ENCODE measurements around the gene DUSP22. TPM values are rescaled to one million over a fixed set of nuclear protein-coding genes. Genes with fewer than 3 reads are reported as not detected.

The DUSP22 gene
- total RNA-seq, 1 experiment from 2014 or later = 25.0 TPM

DNA sequence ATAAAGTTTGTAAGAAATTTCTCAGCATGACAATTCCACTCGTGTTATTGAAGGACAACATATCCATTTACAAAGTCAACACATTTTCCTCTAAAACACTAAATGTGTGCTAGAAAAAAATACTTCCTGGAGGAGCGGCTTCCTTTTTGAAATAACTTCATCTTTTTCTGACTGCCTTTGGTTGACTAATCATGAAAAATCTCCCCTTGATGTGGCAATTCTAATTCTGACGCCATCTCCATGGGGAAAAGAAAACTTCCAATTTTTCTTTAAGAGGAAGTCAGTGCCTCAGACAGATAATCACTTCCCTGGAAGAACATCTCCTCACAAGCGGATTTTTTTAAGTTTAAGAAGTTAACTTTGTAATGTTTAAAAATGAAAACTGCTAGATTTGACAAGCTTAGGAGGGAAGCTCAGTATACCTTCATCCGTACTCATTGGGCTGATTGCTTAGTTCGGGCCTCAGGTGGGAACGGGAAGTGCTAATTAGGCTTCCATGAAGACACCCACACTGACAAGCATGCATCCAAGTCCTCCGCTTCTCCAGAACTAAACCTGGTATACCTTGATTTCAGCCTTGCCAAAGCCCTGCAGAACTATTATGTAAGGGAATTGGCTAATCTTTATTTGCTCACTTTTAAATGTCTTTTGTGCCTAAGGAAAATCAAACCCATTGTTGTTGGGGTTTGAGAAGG is 35.1 kb upstream of the DUSP22 start:
- Histone ChIP-seq H2BK15ac (ENCODE audit: low read depth, low read length) (no peak overlapping the region), H4K8ac (replicated peaks; ENCODE audit: insufficient read length, low read depth, low read length) (no peak overlapping the region), H2BK120ac (ENCODE audit: low read depth, low read length, poor library complexity, severe bottlenecking) (no peak overlapping the region), H4K20me1 (ENCODE audit: control insufficient read depth, insufficient read depth, insufficient read length) (no peaks in the 10 kb centered on the region), H3K14ac (ENCODE audit: insufficient read depth, low read length) (no peak overlapping the region), H3K4me2 (ENCODE audit: insufficient read depth, insufficient read length, low read length) (no peak overlapping the region), H2BK12ac (ENCODE audit: insufficient read length, low read depth, low read length) (no peak overlapping the region), H3T11ph (ENCODE audit: low read length) (no peak overlapping the region), H3K79me1 (ENCODE audit: insufficient read depth, low read depth, low read length, poor library complexity, severe bottlenecking) (no peaks in the 10 kb centered on the region), H3K23me2 (ENCODE audit: insufficient read length, low read depth, low read length, poor library complexity, severe bottlenecking) (no peaks in the 10 kb centered on the region), H2BK5ac (ENCODE audit: insufficient read length, low read length) (no peak overlapping the region), H3K56ac (ENCODE audit: insufficient read length, low read depth, low read length) (no peak overlapping the region), H2BK20ac (ENCODE audit: low read depth, low read length, poor library complexity, severe bottlenecking) (no peak overlapping the region), H2AK5ac (ENCODE audit: insufficient read length, low read length) (no peak overlapping the region), H4K91ac (ENCODE audit: insufficient read length, low read depth, low read length) (no peak overlapping the region), H3K79me2 (ENCODE audit: insufficient read depth, low read length) (no peaks in the 10 kb centered on the region), H3K18ac (ENCODE audit: insufficient read length, low read depth, low read length) (no peak overlapping the region), H4K5ac (ENCODE audit: insufficient read length, low read depth, low read length) (no peak overlapping the region), H3K27ac (ENCODE audit: insufficient read length, low read depth, low read length) (no peak overlapping the region), H3K23ac (ENCODE audit: insufficient read length, low read depth, low read length) (no peak overlapping the region), H3K27me3 (ENCODE audit: insufficient read depth, low read length) (no peaks in the 10 kb centered on the region), H3K4ac (ENCODE audit: low read depth, low read length) (no peak overlapping the region), H2AFZ (ENCODE audit: low read length) (no peak overlapping the region), H3K9me3 (ENCODE audit: control insufficient read depth, low read depth, low read length) (peaks cover 14% of the 10 kb centered on the region), H3K4me1 (ENCODE audit: insufficient read depth, low read length) (no peaks in the 10 kb centered on the region), H3K9ac (ENCODE audit: extremely low read depth, insufficient read length, low read length) (no peak overlapping the region)
- H3K9me3 Mint-ChIP-seq = peaks cover 18 to 34% of the 10 kb centered on the region in 2 experiments; a peak in 4 of 5 replicates
- no peak for DNase-seq
- WGBS (ENCODE audit: extremely low coverage, insufficient read length, low lambda C conversion rate) = no CpG with 5 or more reads among the region's 8 CpGs
- H3K36me3 Mint-ChIP-seq (ENCODE audit: insufficient read depth in 1 of 3, low read depth in 3 of 3) = no peaks in the 10 kb centered on the region
- TF ChIP-seq, protein P1, sequence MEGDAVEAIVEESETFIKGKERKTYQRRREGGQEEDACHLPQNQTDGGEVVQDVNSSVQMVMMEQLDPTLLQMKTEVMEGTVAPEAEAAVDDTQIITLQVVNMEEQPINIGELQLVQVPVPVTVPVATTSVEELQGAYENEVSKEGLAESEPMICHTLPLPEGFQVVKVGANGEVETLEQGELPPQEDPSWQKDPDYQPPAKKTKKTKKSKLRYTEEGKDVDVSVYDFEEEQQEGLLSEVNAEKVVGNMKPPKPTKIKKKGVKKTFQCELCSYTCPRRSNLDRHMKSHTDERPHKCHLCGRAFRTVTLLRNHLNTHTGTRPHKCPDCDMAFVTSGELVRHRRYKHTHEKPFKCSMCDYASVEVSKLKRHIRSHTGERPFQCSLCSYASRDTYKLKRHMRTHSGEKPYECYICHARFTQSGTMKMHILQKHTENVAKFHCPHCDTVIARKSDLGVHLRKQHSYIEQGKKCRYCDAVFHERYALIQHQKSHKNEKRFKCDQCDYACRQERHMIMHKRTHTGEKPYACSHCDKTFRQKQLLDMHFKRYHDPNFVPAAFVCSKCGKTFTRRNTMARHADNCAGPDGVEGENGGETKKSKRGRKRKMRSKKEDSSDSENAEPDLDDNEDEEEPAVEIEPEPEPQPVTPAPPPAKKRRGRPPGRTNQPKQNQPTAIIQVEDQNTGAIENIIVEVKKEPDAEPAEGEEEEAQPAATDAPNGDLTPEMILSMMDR (conservative IDR thresholded peaks at IDR 0.05) = no peak
- no peak overlapping the region for H3K27ac Mint-ChIP-seq
- no peak overlapping the region for H3K4me3 Mint-ChIP-seq
- no peaks in the 10 kb centered on the region for H3K27me3 Mint-ChIP-seq (ENCODE audit: low read depth)
- H3K4me1 Mint-ChIP-seq = no peaks in the 10 kb centered on the region

All from H9 (cell line).